HG02571 (cell line): Measurements from ENCODE around the gene MAPT.

Source experiments
- ATAC-seq: cut with Tn5 transposase; IDR thresholded peaks from one replicate; pipeline ENCODE4 v1.9.1; 2021; ENCODE audit warnings: mild to moderate bottlenecking, moderate library complexity; ENCODE audit not compliant: unreplicated experiment

Gene MAPT

GRCh38 chr17:45894022-45894784 lies at the start of gene MAPT:
TSS of gene MAPT (plus strand) at chr17:45894554. CDS start at chr17:45962338, 67,784 bp downstream.
- ATAC-seq: peak; percentile 56

DNA sequence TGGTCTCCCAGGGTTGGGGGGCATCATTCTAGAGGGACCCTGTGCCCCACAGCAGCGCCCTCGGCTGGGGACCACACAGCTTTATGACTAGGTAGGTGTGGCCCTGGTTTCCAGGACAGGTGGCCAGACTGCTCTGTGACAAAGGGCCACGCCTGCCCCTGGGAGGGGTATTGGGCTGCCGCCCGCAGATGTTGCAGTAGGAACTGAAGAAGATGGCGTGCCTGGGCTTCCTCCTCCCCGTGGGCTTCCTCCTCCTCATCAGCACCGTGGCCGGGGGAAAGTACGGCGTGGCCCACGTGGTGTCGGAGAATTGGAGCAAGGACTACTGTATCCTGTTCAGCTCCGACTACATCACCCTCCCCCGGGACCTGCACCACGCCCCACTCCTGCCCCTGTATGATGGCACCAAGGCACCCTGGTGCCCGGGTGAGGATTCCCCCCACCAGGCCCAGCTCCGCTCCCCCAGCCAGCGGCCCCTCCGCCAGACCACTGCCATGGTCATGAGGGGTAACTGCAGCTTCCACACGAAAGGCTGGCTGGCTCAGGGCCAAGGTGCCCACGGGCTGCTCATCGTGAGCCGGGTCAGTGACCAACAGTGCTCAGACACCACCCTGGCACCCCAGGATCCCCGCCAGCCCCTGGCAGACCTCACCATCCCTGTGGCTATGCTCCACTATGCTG lies 49.5 kb upstream of the MAPT start, which contains the start of gene SPPL2C:
Gene SPPL2C (plus strand): TSS at position 187 of the 681 bp plus-strand sequence. CDS start 26 bp downstream, at position 213.
- no peak for ATAC-seq

GRCh38 chr17:45845376-45846185 lies 48.8 kb upstream of the MAPT start:
- ATAC-seq: no peak

- no peak for ATAC-seq
Observed at GRCh38 chr17:45846223-45846622, 48.1 kb upstream of the MAPT start.

GRCh38 chr17:45846646-45847045 lies 47.7 kb upstream of the MAPT start:
- ATAC-seq: no peak

GRCh38 chr17:45847101-45847500 lies 47.3 kb upstream of the MAPT start:
- no peak for ATAC-seq

- ATAC-seq: no peak
Observed at GRCh38 chr17:45847747-45848146, 46.6 kb upstream of the MAPT start.

GRCh38 chr17:45848405-45848804 lies 45.9 kb upstream of the MAPT start:
- no peak for ATAC-seq

GRCh38 chr17:45848868-45849535 lies 45.4 kb upstream of the MAPT start:
- no peak for ATAC-seq

- no peak for ATAC-seq
Observed at GRCh38 chr17:45849536-45849990, 44.8 kb upstream of the MAPT start.

DNA sequence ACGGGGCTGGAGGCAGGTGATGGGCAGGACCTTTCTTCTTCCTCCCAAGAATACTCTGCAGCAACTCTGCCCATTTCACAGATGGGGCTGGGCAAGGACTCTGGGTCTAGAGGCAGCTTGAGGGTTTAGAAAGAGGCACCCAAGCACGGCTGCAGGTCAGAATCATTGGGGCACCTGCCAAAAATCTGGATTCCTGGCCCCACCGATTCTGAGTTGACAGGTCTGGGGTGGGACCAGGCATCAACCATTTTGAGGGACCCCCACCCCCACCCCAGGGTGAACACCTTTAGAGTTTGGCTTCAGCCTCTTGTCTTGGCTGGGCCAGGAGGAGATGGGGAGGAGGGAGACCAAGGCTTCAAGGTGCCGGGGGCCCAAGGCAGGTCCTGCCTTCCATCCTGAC lies 44.3 kb upstream of the MAPT start:
- ATAC-seq: no peak

- no peak for ATAC-seq
Observed at GRCh38 chr17:45850468-45850867, 43.9 kb upstream of the MAPT start.

GRCh38 chr17:45851022-45851421 lies 43.3 kb upstream of the MAPT start:
- no peak for ATAC-seq

- ATAC-seq: no peak
Observed at GRCh38 chr17:45851464-45851863, 42.9 kb upstream of the MAPT start.

GRCh38 chr17:45851873-45852272 lies 42.5 kb upstream of the MAPT start:
- no peak for ATAC-seq

GRCh38 chr17:45852535-45853297 lies 41.6 kb upstream of the MAPT start:
- ATAC-seq: no peak

GRCh38 chr17:45854209-45854608 lies 40.1 kb upstream of the MAPT start:
- ATAC-seq: no peak

DNA sequence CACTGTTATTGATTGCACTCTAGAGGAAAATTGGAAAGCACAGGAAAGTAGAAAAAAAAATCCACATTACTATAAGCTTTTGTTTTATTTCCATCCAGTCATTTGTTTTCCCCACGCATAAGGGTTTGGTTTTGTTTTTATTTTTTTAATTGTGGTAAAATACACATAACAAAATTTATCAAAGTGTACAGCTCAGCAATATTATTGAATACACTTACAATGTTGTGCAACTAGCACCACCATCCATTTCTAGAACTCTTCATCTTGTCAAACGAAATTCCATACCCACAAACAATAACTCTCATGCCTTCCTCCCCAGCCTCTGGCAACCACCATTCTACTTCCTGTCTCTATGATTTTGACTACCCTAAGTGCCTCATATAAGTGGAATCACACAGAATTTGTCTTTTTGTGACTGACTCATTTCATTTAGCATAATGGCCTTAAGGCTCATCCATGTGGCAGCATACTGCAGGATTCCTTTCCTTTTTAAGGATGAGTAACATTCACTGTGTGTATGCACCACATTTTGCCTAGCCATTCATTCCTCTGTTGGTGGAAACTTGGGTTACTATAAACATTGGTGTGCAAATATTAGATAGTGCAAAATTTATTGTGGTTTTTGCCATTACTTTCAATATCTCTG lies 38.5 kb upstream of the MAPT start:
- no peak for ATAC-seq

DNA sequence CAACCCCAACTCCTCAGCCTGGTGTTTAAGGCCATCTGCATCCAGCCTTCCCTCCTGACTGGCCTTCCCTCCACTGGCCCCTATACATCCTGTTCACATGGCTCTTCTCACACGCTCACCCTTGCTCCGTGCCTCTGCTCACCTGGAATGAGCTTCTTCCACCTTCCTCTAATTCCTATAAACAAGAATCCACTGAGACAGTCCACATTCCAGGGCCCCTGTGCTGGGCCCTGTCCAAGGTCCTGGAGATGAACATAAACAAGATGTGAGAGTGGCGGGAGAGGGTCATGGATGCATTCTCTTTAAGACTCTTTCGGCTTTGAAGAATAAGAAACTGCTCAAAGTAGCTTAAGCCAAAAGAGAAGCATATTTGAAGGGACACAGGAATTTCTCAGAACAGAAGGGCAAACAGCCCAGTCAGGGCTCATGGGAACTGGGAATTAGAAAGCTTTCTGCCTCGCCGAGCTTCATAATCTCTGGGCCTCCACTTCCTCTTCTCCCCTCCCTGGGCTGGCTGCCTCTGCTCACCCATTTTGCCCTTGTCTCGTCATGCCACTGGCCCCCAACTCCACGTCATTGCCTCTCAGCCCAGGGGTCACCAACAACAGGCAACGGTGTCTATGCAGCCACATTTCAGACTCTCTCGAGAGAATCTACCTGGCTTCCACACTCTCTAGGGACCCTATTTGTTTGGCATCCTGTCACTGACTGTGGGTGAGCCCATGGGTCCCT lies 36.2 kb upstream of the MAPT start:
- ATAC-seq: no peak
